Inflammatory macrophage (primary cell): ENCODE results near the gene SASS6.

ENCODE experiments used
- DNase-seq, 2 donors: peaks; one replicate each; pipeline ENCODE4 v3.0.0-alpha.2; 2020 to 2022

SASS6 gene

GRCh38 chr1:100109554-100110066 is 23.1 kb downstream of the SASS6 start:
- no peak for DNase-seq

DNA sequence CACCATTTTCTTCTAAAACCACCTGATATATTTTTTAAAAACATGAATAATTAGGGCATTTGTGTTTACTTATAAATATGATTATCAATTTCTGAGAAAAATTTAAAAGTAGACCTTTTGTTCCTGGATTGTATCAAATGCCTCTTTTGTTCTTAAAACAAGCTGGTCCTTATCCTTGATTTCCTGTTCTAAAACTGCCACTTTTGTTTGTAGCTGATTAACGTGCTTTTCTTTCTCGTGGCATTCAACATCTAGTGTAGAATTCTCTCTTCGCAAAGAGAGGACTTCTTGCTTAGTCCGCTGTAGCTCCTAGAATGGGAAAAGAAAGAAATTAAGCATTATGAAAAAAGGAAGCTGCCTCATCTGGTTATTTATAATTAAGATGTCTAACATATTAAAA is 25.0 kb downstream of the SASS6 start:
- no peak for DNase-seq

DNA sequence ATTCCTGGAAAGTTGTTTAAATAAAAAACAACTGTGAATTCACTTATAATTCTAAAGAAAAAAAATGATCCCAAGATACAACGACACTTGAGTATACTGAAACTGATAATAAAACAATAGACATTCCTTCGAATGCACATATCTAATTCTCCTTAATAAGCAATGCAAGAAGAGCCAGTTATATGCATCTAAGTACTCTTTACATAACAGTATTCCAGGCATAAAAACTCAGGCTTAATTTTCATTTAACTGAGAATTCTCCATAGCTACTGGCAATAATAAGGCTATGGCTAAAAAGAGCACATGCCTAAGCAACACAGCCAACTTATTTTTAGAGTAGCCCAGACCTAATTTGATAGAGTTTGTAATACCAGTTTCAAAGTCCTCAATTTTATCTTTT is 31.2 kb downstream of the SASS6 start:
- DNase-seq, result no peak

GRCh38 chr1:100100202-100100601 is 32.5 kb downstream of the SASS6 start:
- DNase-seq, result no peak

GRCh38 chr1:100090471-100090870 is 42.3 kb downstream of the SASS6 start:
- DNase-seq, result no peak

DNA sequence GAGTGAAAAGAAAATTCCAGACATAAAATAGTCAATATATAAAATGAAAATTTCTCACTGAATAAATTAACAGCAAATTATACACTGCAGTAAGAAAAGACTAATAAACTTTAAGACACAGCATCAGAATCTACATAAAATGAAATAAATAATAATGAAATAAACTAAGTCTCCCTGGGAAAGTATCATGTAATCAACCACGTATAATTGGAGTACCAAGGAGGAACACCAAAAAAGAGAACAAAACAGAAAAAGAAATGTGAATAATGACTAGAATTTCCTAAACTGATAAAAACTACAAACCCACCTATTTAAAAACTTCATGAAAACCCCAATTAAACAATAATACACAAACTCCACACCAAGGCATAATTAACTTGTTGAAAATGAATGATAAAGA is 43.6 kb downstream of the SASS6 start:
- no peak for DNase-seq

GRCh38 chr1:100087396-100087795 is 45.3 kb downstream of the SASS6 start:
- no peak for DNase-seq

- DNase-seq, result no peak
Measured at GRCh38 chr1:100080331-100080730, 52.4 kb downstream of the SASS6 start.

- no peak for DNase-seq
Measured at GRCh38 chr1:100077531-100077930, 55.2 kb downstream of the SASS6 start.

- no peak for DNase-seq
Measured at GRCh38 chr1:100076744-100077143, 56.0 kb downstream of the SASS6 start.

- DNase-seq, result no peak
Measured at GRCh38 chr1:100076319-100076718, 56.4 kb downstream of the SASS6 start.

DNA sequence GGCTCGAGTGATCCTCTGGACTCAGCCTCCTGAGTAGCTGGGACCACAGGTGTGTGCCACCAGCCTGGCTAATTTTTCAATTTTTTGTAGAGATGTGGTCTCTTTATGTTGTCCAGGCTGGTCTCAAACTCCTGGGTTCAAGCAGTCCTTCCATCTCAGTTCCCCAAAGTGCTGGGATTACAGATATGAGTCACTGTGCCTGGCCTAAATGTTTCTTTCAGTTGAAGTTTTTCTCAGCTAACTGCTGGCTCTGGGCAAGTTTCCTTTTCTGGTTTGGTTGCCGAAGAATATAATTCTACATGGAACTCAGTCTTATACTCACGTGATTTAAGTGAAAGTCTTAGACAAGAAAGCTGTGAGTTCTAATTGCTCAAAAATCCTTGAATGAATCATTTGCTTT is 57.0 kb downstream of the SASS6 start:
- DNase-seq, result no peak

GRCh38 chr1:100074604-100075395 is 57.9 kb downstream of the SASS6 start:
- DNase-seq, result no peak

GRCh38 chr1:100073531-100073930 is 59.2 kb downstream of the SASS6 start:
- no peak for DNase-seq

DNA sequence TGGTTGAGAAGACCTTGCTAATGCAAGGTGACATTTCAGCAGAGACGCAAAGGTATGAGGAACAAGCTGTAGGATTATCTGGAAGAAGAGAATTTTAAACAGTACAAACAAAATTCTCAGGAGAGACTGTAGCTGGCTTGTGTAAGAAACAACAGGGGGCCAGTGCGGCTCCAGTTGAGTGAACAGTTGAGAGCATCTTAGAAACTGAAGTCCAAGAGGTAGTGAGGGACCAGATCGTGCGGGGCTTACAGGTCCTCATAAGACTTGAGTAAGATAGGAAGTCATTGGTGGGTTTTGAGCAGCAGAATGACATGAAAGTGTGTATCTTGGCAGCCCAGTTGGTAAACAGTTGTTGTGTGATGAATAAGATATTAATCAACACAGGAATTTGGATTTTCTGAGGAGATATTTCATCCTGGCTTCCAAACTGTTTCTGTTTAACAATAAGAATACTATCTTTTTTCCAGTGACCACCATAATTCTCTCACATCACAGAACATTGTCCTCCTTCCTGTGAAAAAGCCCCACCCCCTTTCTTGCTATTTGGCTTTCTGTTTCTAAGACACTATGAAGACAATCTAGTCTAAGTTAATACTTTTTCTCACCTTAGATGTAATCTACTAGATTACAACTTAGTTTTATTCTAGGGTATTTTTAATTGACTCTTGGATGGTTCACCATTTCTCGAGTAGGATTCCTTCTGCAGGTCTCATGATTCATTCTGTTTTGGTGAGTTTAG is 62.4 kb downstream of the SASS6 start:
- DNase-seq, result no peak

DNA sequence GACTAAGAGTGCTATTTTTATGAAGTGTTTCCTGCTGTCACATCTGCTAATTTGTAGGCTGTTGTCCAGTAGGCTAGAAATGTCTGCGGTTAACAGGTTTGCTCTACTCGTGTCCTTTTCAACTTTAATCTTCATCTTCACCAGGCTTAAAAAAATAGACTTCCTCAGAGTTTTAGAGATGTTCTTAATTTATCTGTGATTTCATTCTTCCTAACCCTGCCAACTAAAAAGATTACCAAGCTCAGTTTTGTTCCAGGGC is 66.8 kb downstream of the SASS6 start:
- no peak for DNase-seq

DNA sequence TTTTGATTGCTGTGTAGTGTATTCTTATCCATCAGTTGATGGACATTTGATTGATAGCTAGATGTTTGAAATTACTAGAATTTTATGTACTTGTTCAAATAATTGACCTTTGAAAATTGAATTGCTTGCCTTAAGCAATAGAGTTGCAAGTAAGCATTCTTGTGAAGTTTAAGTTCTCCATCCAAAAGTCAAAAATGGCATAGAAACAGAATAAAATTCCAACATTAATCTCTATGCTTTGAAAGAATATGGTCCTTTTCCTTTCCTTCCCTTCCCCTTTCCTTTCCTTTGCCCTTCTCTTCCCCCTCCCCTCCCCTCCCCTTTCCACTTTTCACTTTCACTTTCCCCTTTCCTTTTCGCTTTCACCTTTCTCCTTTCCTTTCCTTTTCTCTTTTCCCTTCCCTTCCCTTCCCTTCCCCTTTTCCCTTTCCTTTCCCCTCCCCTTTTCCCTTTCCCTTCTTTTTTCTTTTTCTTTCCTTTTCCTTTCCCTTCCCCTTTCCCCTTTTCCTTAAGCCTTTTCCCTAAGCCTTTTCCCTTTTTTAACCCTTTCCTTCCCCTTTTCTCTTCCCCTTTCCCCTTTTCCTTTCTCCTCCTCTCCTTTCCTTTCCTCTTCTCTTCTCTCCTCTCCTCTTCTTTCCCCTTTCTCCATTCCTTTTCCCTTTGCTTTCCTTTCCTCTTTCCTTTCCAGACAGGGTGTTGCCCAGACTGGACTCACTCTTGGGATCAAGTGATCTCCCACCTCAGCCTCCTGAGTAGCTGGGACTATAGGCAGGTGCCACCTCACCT is 67.4 kb downstream of the SASS6 start:
- no peak for DNase-seq

DNA sequence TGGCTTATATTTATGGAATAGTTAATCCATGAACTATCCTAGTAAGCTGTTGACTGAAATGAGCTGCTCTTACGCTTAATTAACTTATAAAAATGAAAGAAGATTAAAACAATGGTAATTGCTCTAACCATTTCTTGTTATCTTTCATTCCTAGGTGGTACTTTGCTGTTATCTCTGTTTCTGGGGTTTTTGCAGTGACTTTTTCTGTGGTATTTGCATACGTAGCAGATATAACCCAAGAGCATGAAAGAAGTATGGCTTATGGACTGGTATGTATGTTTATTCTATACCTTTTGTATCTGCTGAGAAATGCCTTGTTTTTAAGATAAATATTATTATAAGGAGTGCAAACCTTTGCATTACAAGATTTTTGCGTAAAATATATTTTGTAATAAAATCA is 71.0 kb downstream of the SASS6 start:
- DNase-seq, result no peak

- DNase-seq, result no peak
Measured at GRCh38 chr1:100053727-100054126, 79.0 kb downstream of the SASS6 start.

GRCh38 chr1:100053119-100053518 is 79.6 kb downstream of the SASS6 start:
- no peak for DNase-seq

- DNase-seq, result no peak
Measured at GRCh38 chr1:100051893-100052292, 80.8 kb downstream of the SASS6 start.

GRCh38 chr1:100051401-100051800 is 81.3 kb downstream of the SASS6 start:
- peak; percentile 46 to 87 for DNase-seq

DNA sequence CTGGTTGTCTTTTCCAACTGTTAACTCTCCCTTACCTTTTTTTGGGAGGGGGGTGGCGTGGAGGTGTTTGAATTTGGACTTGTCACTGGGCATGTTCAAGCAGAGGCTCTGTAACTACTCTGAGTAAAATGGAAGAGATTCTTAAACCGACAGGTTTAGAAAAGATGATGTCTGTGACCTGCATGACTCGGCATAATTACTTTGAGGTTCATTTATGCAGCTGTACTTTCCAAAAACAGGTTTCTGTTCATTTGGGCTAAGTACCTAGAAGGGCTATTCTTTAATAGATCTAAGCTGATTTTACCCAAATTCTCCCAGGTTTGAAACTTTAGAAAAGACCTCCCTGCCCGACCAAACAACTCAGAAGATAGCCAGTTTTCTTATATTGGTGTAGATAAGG is 82.6 kb downstream of the SASS6 start:
- no peak for DNase-seq
